ENCODE data around the gene NDRG3. TPM values are rescaled to one million over a fixed set of nuclear protein-coding genes. Genes with fewer than 3 reads are reported as not detected.

The NDRG3 gene
- total and polyA plus RNA-seq, 2 of the 4 experiments (the other 2 are of a cell fraction) = 24.8 to 34.2 TPM

DNA sequence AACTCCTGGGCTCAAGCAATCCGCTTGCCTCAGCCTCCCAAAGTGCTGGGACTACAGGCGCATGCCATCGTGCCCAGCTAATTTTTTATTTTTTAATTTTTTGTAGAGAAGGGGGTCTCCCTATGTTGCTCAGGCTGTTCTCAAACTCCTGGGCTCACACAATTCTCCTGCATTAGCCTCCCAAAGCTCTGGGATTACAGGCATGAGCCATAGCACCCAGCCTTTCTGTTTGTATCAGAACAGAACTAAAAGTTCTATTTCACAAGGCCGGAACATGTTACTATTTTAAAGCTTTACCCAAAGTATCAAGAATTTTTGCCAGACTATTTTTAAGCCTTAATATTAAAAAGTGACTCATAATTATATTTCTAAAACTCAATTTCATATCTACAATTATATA, 42.4 kb downstream of the NDRG3 start:
- Histone ChIP-seq H3K23ac (ENCODE audit: low read depth, low read length) (no peak overlapping the region), H3K4me3 (ENCODE audit: insufficient read depth, low read depth, low read length) (no peak overlapping the region), H3K9me1 (ENCODE audit: insufficient read depth, low read length) (no peaks in the 10 kb centered on the region; the same call in 1 of the 2 replicates), H4K91ac (ENCODE audit: insufficient read depth, low read depth, low read length) (no peak overlapping the region), H3K27ac (ENCODE audit: insufficient read depth, low read length) (no peak overlapping the region), H3K79me1 (ENCODE audit: low read depth in 1 of 2, low read length in 2 of 2) (no peaks in the 10 kb centered on the region), H4K5ac (ENCODE audit: low read depth, low read length) (no peak overlapping the region), H4K20me1 (ENCODE audit: insufficient read depth, low read length) (no peaks in the 10 kb centered on the region), H2AFZ (replicated peaks; ENCODE audit: low read length, poor library complexity) (no peak overlapping the region), H3K9ac (ENCODE audit: low read depth, low read length) (no peak overlapping the region), H3K4ac (ENCODE audit: low read depth, low read length) (no peak overlapping the region), H2BK120ac (ENCODE audit: low read depth, low read length) (no peak overlapping the region), H3K4me2 (ENCODE audit: low read depth, low read length) (no peak overlapping the region), H3K14ac (replicated peaks; ENCODE audit: low read depth, low read length) (no peak overlapping the region), H3K36me3 (ENCODE audit: control insufficient read depth, insufficient read depth, low read length) (peaks cover 6% of the 10 kb centered on the region), H2BK5ac (ENCODE audit: low read depth, low read length, poor library complexity, severe bottlenecking) (no peak overlapping the region), H2AK5ac (ENCODE audit: low read depth, low read length) (no peak overlapping the region), H3K9me3 (ENCODE audit: control insufficient read depth, insufficient read depth, low read length) (no peaks in the 10 kb centered on the region), H4K8ac (ENCODE audit: low read depth in 2 of 2, low read length in 2 of 2) (no peak overlapping the region), H2AK9ac (replicated peaks; ENCODE audit: low read depth, low read length, poor library complexity) (no peak overlapping the region), H2BK20ac (ENCODE audit: low read depth, low read length) (no peak overlapping the region), H3K56ac (ENCODE audit: extremely low read depth, insufficient read depth, low read length) (no peak overlapping the region), H3K4me1 (ENCODE audit: control insufficient read depth, insufficient read depth, low read length) (no peaks in the 10 kb centered on the region), H2BK15ac (ENCODE audit: low read depth, low read length) (no peak overlapping the region), H3K27me3 (ENCODE audit: control insufficient read depth, insufficient read depth, low read length) (no peaks in the 10 kb centered on the region), H3K18ac (ENCODE audit: low read depth, low read length) (no peak overlapping the region)
- ATAC-seq (ENCODE audit: low read depth) = no peak
- no CpG with 5 or more reads among the region's 4 CpGs for WGBS, 2 experiments (ENCODE audit: extremely low coverage in 2 of 2, insufficient read length in 1 of 2)
- dilution Hi-C loops (cut with HindIII; ENCODE audit: low sequenced_read_pairs, unreplicated experiment) (no loop called here), intact Hi-C loops (cut with micrococcal nuclease) (no loop called here), in situ Hi-C loops (cut with MboI; ENCODE audit: low sequenced_read_pairs) (loop anchor here (25.0 kb wide), 1 partner anchor 109 kb away; no protein-coding TSS in a partner anchor)
- no peak for DNase-seq
- ChIA-PET POLR2A (ENCODE audit: unreplicated experiment) (no interaction called here), CTCF (interaction anchor here (0.7 kb wide), 1 partner anchor 160 kb away, joined by 3 read pairs; a partner anchor contains a TSS)
- no TSS peak for BruUV-seq (replicated peaks)
- TF ChIP-seq RAD21 (IDR thresholded peaks at IDR 0.05; ENCODE audit: low read length) = no peak
- TF ChIP-seq RFX5 (IDR thresholded peaks at IDR 0.05; ENCODE audit: low read depth, low read length) = no peak
- TF ChIP-seq, protein P1, sequence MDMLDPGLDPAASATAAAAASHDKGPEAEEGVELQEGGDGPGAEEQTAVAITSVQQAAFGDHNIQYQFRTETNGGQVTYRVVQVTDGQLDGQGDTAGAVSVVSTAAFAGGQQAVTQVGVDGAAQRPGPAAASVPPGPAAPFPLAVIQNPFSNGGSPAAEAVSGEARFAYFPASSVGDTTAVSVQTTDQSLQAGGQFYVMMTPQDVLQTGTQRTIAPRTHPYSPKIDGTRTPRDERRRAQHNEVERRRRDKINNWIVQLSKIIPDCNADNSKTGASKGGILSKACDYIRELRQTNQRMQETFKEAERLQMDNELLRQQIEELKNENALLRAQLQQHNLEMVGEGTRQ (IDR thresholded peaks at IDR 0.05; ENCODE audit: low read depth, low read length) = no peak
- TF ChIP-seq MXI1 (IDR thresholded peaks at IDR 0.05; ENCODE audit: borderline replicate concordance, low read depth, low read length) = no peak
- no peak for TF ChIP-seq SMC3 (IDR thresholded peaks at IDR 0.05; ENCODE audit: low read depth, low read length)
- no peak for TF ChIP-seq RCOR1 (IDR thresholded peaks at IDR 0.05; ENCODE audit: insufficient replicate concordance, low read length)
- TF ChIP-seq NFE2L2 (IDR thresholded peaks at IDR 0.05; ENCODE audit: low read depth, low read length) = no peak
